Thymus (tissue), 11 donors: ENCODE results near the gene GRAMD4. TPM values are rescaled to one million over a fixed set of nuclear protein-coding genes. Genes with fewer than 3 reads are reported as not detected.

Source experiments
- DNase-seq, 9 donors: peaks; one replicate each; pipeline ENCODE4 v3.0.0-alpha.2; 2013; ENCODE audit warnings: low spot score in 9 of 9, low read depth in 6 of 9, missing footprints in 1 of 9
- H3K27ac ChIP-seq, 2 donors: one replicate each; pipeline ENCODE4 v1.5.1; 2013; ENCODE audit warnings: control low read depth in 1 of 2, low read depth in 1 of 2, low read length in 1 of 2, mild to moderate bottlenecking in 1 of 2, moderate library complexity in 1 of 2
- H3K27me3 ChIP-seq, 2 donors: one replicate each; pipeline ENCODE4 v1.5.1; 2013; ENCODE audit warnings: low read length in 1 of 2; ENCODE audit not compliant: control insufficient read depth in 2 of 2, insufficient read depth in 1 of 2
- H3K36me3 ChIP-seq, 2 donors: one replicate each; pipeline ENCODE4 v1.5.1; 2013; ENCODE audit warnings: low read length in 1 of 2, mild to moderate bottlenecking in 1 of 2, moderate library complexity in 1 of 2; ENCODE audit not compliant: control insufficient read depth in 2 of 2, insufficient read depth in 2 of 2
- H3K4me1 ChIP-seq, 2 donors: one replicate each; pipeline ENCODE4 v1.5.1; 2013; ENCODE audit warnings: low read length in 2 of 2; ENCODE audit not compliant: control insufficient read depth in 2 of 2, insufficient read depth in 2 of 2
- H3K4me3 ChIP-seq, 2 donors: one replicate each; pipeline ENCODE4 v1.5.1; 2013; ENCODE audit warnings: low read length in 2 of 2, control low read depth in 1 of 2, mild to moderate bottlenecking in 1 of 2
- H3K9me3 ChIP-seq, 2 donors: one replicate each; pipeline ENCODE4 v1.5.1; 2013; ENCODE audit warnings: low read length in 1 of 2, mild to moderate bottlenecking in 1 of 2; ENCODE audit not compliant: control insufficient read depth in 2 of 2, insufficient read depth in 1 of 2
- WGBS: extraction: QIAGEN DNeasy Blood & Tissue Kit; methylation state at CpG from one replicate; pipeline ENCODE4 v1.1.7; 2013; 5-methylcytosine and 5-hydroxymethylcytosine counted together
- polyA plus RNA-seq: library from polyadenylated mRNA; stranded (reverse); fragments of 200-250 nt; gene quantifications from one replicate; pipeline ENCODE4 v1.2.3, GENCODE V29; 2013
- total RNA-seq: library from RNA; stranded (reverse); fragments of 120-200 nt; gene quantifications from one replicate; pipeline ENCODE4 v1.2.4, GENCODE V29; 2013
- donor health status: healthy.

The GRAMD4 gene
- total and polyA plus RNA-seq, 2 donors: 34.4 to 37.3 TPM

- peaks cover 15 to 47% of the 10 kb centered on the region in 2 donors for H3K4me1 ChIP-seq
- peak overlapping the region in 1 of 2 donors; percentile 83 for H3K4me3 ChIP-seq
- no peak for DNase-seq
- WGBS: 71% methylated on average over 10 of the region's 10 CpGs
- H3K27me3 ChIP-seq: peaks cover 0 to 2% of the 10 kb centered on the region in 2 donors
- H3K36me3 ChIP-seq: no peaks in the 10 kb centered on the region
- peak overlapping the region in 1 of 2 donors; percentile 9 for H3K27ac ChIP-seq
- H3K9me3 ChIP-seq: peaks cover 0 to 21% of the 10 kb centered on the region in 2 donors
Measured at GRCh38 chr22:46575911-46576555, 44.2 kb upstream of the GRAMD4 start.

DNA sequence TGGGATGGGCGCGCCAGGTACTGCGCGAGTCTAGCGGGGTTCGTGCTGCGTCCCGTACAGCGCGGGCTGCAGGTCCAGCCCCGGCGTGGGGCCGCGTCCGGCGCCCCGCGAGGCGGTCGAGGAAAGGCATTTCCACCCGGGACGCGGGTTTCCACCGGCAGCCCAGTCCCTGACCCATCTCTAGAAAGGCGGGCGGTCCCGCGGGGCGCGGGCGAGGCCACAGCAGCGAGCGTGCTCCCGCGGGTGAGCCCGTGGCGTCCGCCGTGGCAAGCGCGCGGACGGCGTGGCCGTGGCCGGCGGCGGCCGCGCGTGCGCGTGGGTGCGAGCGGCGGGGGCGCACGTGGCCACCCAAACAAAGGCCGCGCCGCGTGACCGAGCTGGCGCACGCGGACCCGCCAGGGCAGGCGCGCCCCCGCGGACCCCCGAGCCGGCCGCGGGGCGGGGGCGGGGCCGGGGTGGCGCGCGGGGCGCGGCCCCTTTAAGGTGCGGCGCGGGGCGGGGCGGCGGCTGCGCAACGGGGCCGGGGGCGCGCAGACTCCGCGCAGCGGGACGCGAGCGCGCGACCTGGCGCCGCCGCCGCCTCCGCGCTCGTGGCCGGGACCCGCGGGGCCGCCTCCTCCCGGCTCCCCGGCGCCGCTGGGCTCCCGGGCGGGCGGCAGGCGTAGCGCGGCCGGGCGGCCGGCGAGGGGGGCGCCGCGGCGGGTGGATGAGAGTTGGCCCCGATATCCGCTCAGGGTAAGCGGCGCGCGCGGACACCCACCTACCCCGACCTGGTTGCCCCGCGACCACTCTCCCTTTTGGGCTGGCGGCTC, 43.4 kb upstream of the GRAMD4 start:
- peaks cover 0 to 16% of the 10 kb centered on the region in 2 donors for H3K9me3 ChIP-seq
- H3K27ac ChIP-seq: peak overlapping the region in 1 of 2 donors; percentile 70
- peak in 5 of 9 donors; percentile 48 to 78 (median 57) for DNase-seq
- peak overlapping the region; percentile 60 to 83 for H3K4me3 ChIP-seq
- H3K36me3 ChIP-seq: no peaks in the 10 kb centered on the region
- H3K27me3 ChIP-seq: peaks cover 0 to 2% of the 10 kb centered on the region in 2 donors
- H3K4me1 ChIP-seq: peaks cover 21 to 55% of the 10 kb centered on the region in 2 donors
- WGBS: 3% methylated on average over 141 of the region's 142 CpGs

- Histone ChIP-seq H3K27ac (peak overlapping the region in 1 of 2 donors; percentile 70), H3K9me3 (peaks cover 0 to 8% of the 10 kb centered on the region in 2 donors), H3K36me3 (no peaks in the 10 kb centered on the region), H3K4me3 (peak overlapping the region; percentile 60 to 83), H3K27me3 (peaks cover 0 to 2% of the 10 kb centered on the region in 2 donors), H3K4me1 (peaks cover 28 to 63% of the 10 kb centered on the region in 2 donors)
- 4% methylated on average over 65 of the region's 65 CpGs for WGBS
- DNase-seq: no peak
Measured at GRCh38 chr22:46577368-46578249, 42.6 kb upstream of the GRAMD4 start.

- H3K9me3 ChIP-seq: peaks cover 0 to under 1% of the 10 kb centered on the region in 2 donors
- no peaks in the 10 kb centered on the region for H3K36me3 ChIP-seq
- H3K4me3 ChIP-seq: peak overlapping the region; percentile 60 to 83
- no peak overlapping the region for H3K27ac ChIP-seq
- DNase-seq: no peak
- peaks cover 28 to 63% of the 10 kb centered on the region in 2 donors for H3K4me1 ChIP-seq
- H3K27me3 ChIP-seq: peaks cover 0 to 2% of the 10 kb centered on the region in 2 donors
- WGBS: 43% methylated on average over 9 of the region's 9 CpGs
Measured at GRCh38 chr22:46578251-46578823, 41.8 kb upstream of the GRAMD4 start.

DNA sequence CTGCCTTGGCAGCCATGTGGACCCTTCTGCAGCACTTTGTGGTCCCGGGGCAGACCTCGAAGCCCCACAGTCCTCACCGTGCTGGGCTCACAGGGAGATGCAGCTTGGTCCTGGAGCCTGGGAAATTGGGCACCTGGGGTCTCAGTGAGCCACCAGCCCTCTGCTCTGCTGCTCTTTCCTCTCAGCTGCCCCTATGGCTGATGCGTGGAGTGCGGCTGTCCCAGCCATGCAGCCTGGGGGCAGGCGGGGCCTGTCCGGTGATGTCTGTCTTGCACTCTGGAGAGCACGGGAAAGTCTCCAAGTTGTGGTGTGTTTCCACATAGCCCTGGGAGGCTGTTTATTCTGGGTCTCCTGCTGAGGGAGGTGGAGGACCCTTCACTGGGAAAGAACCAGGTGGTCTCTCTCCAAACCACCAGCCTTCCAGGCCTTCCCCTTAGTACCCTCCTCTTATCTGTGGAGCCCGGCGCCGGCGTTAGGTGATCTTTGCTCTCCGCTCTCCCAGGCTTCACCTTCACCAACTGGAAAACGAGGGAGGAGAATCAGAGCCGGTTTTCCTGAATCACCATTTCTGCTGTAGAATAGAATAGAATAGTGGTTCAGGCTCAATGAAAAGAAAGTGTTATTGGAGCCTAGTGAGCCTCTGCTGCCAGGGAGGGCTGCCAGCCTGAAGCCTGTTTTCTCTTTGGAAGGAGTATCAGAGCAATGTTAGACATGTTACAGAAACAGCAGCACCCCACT, 41.2 kb upstream of the GRAMD4 start:
- no peak for DNase-seq
- Histone ChIP-seq H3K27ac (peak overlapping the region in 1 of 2 donors; percentile 46), H3K4me1 (peaks cover 28 to 69% of the 10 kb centered on the region in 2 donors), H3K9me3 (no peaks in the 10 kb centered on the region), H3K36me3 (no peaks in the 10 kb centered on the region), H3K27me3 (peaks cover 0 to 2% of the 10 kb centered on the region in 2 donors), H3K4me3 (peak overlapping the region; percentile 60 to 83)
- WGBS: 65% methylated on average over 15 of the region's 15 CpGs

DNA sequence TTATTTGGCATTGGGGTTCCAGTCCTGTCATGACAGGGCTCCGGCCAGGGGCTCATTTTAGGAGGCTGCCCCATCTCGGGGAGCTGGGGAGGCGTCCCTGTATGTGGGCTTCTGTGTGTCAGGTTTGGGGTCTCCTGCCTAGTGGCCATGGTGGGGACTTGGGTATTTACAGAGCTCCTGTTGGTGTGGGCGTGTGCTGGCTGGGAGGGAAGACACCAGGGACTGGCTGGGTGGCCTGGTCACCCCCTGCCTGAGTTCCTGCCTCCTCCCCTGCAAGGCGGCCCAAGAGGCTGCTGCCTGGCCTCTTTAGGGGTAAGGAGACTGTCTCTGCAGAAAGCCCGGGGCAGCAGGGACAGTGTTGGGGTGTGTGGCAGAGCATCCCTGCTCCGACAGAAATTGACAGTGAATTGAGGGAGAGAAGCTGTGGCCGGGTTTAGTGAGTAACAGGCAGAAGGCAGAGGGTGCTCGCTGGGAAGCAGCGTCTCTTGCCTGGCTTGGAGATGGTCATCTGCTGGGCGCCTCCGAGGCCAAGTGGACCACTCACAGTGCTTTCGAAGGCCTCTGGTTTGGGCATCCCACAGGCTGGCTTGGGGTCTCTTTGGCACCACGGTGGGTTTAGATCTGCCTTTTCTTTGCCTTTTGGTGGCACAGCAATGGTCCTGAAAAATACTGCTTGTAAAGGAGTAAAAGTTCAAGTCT, 40.3 kb upstream of the GRAMD4 start:
- no peak overlapping the region for H3K4me3 ChIP-seq
- H3K27ac ChIP-seq: peak overlapping the region in 1 of 2 donors; percentile 15
- H3K36me3 ChIP-seq: no peaks in the 10 kb centered on the region
- peaks cover 0 to 2% of the 10 kb centered on the region in 2 donors for H3K27me3 ChIP-seq
- 96% methylated on average over 14 of the region's 14 CpGs for WGBS
- H3K4me1 ChIP-seq: peaks cover 28 to 71% of the 10 kb centered on the region in 2 donors
- no peak for DNase-seq
- H3K9me3 ChIP-seq: no peaks in the 10 kb centered on the region

DNA sequence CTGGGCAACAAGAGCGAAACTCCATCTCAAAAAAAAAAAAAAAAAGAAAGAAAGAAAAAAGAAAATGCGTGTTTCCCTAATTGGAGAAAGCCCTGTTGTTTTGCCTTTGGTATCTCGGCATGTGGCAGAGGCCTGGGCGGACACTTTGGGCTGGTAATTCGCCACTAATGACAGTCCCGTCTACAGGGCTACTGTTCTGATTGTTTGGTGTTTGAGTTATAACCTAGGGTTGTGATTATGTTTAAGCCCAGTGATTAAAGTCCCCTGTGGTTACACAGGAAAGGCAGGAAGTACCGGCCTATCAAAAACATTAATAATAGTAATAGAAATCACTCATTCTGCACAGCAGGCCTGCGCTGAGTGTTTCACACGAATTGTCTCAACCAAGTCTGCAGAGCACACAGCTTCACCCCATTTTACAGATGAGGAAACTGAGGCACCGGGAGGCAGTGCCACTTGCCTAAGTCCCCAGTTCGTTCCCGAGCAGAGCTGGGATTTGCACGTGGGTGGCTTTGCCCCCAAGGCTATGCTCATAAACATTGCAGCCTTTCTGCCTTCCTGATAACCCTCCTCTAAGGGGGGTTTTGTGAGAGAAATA, 39.1 kb upstream of the GRAMD4 start:
- no peak overlapping the region for H3K27ac ChIP-seq
- DNase-seq: no peak

More for the DNA sequence above, 39.1 kb upstream of the GRAMD4 start:
- WGBS: 91% methylated on average over 13 of the region's 13 CpGs
- Histone ChIP-seq H3K9me3 (no peaks in the 10 kb centered on the region), H3K4me1 (peaks cover 28 to 63% of the 10 kb centered on the region in 2 donors), H3K36me3 (peaks cover 0 to 3% of the 10 kb centered on the region in 2 donors), H3K4me3 (no peak overlapping the region), H3K27me3 (peaks cover 0 to 2% of the 10 kb centered on the region in 2 donors)
